NB4 (cell line): Measurements from ENCODE around the gene NUP85.

Source experiments
- DNase-seq: peaks from one replicate; pipeline ENCODE4 v3.0.0; 2010; ENCODE audit warnings: low read depth
- H3K4me3 ChIP-seq: one replicate; pipeline ENCODE4 v1.5.1; 2011; ENCODE audit warnings: mild to moderate bottlenecking, low read depth, low read length, moderate library complexity
- MYC ChIP-seq: IDR thresholded peaks from 2 replicates; pipeline ENCODE4 v1.6.1; 2011; ENCODE audit warnings: low read depth, low read length
- POLR2A ChIP-seq: IDR thresholded peaks from 2 replicates; pipeline ENCODE4 v1.6.1; 2011; ENCODE audit warnings: mild to moderate bottlenecking; ENCODE audit not compliant: insufficient read length; ENCODE audit errors: extremely low read depth

Gene NUP85

DNA sequence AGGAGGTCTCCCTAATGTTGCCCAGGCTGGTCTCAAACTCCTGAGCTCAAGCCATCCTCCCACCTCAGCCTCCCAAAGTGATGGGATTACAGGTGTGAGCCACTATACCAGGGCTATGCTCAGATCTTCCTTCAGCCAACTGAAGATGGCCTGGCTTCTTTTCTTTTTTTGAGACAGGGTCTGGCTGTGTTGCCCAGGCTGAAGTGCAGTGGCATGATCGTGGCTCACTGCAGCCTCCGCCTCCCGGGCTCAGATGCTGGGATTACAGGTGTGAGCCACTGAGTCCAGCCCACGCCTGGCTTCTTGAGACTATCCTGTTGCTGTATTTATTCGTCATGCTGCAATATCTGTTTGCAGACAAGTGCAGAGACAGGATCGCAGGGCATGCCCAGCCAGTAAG, 79.6 kb downstream of the NUP85 start:
- no peak for DNase-seq
- TF ChIP-seq POLR2A (no peak), MYC (no peak)

More for the DNA sequence above, 79.6 kb downstream of the NUP85 start:
- no peak overlapping the region for H3K4me3 ChIP-seq
